Erythroblast (primary cell): Measurements from ENCODE around the gene NRXN3.

Source experiments
- GATA1 ChIP-seq: IDR thresholded peaks from 2 replicates; pipeline ENCODE4 v1.6.1; 2011; ENCODE audit warnings: low read depth, mild to moderate bottlenecking, control low read depth, low read length, moderate library complexity
- POLR2A ChIP-seq: IDR thresholded peaks from 2 replicates; pipeline ENCODE4 v1.6.1; 2011; ENCODE audit warnings: mild to moderate bottlenecking, low read length

GRCh38 chr14:78875049-78875448 is 704.9 kb downstream of the NRXN3 start:
- TF ChIP-seq POLR2A: no peak
- TF ChIP-seq GATA1: no peak
